Loucy (cell line): Measurements from ENCODE around the gene RASA4B.

ENCODE experiments used
- H2AFZ ChIP-seq: fragments of 200-600 bp; sonication (generic); 2 replicates; pipeline ENCODE4 v1.6.0; 2016; ENCODE audit warnings: antibody characterized with exemption, mild to moderate bottlenecking, low read length, moderate library complexity
- H3F3A ChIP-seq: fragments of 200-600 bp; 2 replicates; pipeline ENCODE4 v1.6.0; 2016; ENCODE audit warnings: antibody characterized with exemption, low read depth, mild to moderate bottlenecking
- H3K27me3 ChIP-seq: fragments of 200-600 bp; sonication (generic); 2 replicates; pipeline ENCODE4 v1.6.1; 2014; ENCODE audit warnings: low read length, mild to moderate bottlenecking; ENCODE audit not compliant: insufficient read depth, poor library complexity, severe bottlenecking
- H3K36me3 ChIP-seq: fragments of 200-600 bp; sonication (generic); 2 replicates; pipeline ENCODE4 v1.6.1; 2016; ENCODE audit warnings: low read length; ENCODE audit not compliant: insufficient read depth
- H3K4me1 ChIP-seq: fragments of 200-600 bp; sonication (generic); 2 replicates; pipeline ENCODE4 v1.5.1; 2014; ENCODE audit warnings: low read length, mild to moderate bottlenecking; ENCODE audit not compliant: insufficient read depth, poor library complexity, severe bottlenecking
- H3K4me2 ChIP-seq: fragments of 200-600 bp; sonication (generic); 2 replicates; pipeline ENCODE4 v1.6.0; 2014; ENCODE audit warnings: antibody characterized with exemption, low read length, low read depth, mild to moderate bottlenecking; ENCODE audit not compliant: poor library complexity, severe bottlenecking
- H3K4me3 ChIP-seq: fragments of 200-600 bp; sonication (generic); 2 replicates; pipeline ENCODE4 v1.5.1; 2014; ENCODE audit warnings: low read length, mild to moderate bottlenecking, mixed read lengths; ENCODE audit not compliant: poor library complexity, severe bottlenecking
- H3K79me2 ChIP-seq: fragments of 200-600 bp; sonication (generic); 2 replicates; pipeline ENCODE4 v1.6.1; 2014; ENCODE audit warnings: low read length; ENCODE audit not compliant: insufficient read depth
- H3K9ac ChIP-seq: fragments of 200-600 bp; sonication (generic); 2 replicates; pipeline ENCODE4 v1.6.0; 2014; ENCODE audit warnings: mild to moderate bottlenecking, low read depth, low read length, moderate library complexity; ENCODE audit not compliant: poor library complexity, severe bottlenecking
- H3K9me2 ChIP-seq: fragments of 200-600 bp; sonication (generic); replicated peaks from 2 replicates; pipeline ENCODE4 v1.6.1; 2016; ENCODE audit warnings: low read depth, low read length, mixed read lengths
- H3K9me3 ChIP-seq: fragments of 200-600 bp; sonication (generic); 2 replicates; pipeline ENCODE4 v1.6.1; 2014; ENCODE audit warnings: mild to moderate bottlenecking, antibody characterized with exemption, low read length, low read depth; ENCODE audit not compliant: insufficient read depth
- H4K20me1 ChIP-seq: fragments of 200-600 bp; sonication (generic); 2 replicates; pipeline ENCODE4 v1.6.0; 2014; ENCODE audit warnings: antibody characterized with exemption, low read length, mild to moderate bottlenecking; ENCODE audit not compliant: insufficient read depth, poor library complexity, severe bottlenecking
- EZH2phosphoT487 ChIP-seq: fragments of 200-600 bp; IDR thresholded peaks from 2 replicates; pipeline ENCODE4 v1.6.1; 2018; ENCODE audit warnings: antibody characterized with exemption, mild to moderate bottlenecking, moderate library complexity, borderline replicate concordance
- TF ChIP-seq, protein P1 (sequence below): fragments of 200-600 bp; sonication (generic); conservative IDR thresholded peaks from 2 replicates; pipeline ENCODE4 v1.5.1; 2014; ENCODE audit warnings: mild to moderate bottlenecking, antibody characterized with exemption, low read length

Gene RASA4B

DNA sequence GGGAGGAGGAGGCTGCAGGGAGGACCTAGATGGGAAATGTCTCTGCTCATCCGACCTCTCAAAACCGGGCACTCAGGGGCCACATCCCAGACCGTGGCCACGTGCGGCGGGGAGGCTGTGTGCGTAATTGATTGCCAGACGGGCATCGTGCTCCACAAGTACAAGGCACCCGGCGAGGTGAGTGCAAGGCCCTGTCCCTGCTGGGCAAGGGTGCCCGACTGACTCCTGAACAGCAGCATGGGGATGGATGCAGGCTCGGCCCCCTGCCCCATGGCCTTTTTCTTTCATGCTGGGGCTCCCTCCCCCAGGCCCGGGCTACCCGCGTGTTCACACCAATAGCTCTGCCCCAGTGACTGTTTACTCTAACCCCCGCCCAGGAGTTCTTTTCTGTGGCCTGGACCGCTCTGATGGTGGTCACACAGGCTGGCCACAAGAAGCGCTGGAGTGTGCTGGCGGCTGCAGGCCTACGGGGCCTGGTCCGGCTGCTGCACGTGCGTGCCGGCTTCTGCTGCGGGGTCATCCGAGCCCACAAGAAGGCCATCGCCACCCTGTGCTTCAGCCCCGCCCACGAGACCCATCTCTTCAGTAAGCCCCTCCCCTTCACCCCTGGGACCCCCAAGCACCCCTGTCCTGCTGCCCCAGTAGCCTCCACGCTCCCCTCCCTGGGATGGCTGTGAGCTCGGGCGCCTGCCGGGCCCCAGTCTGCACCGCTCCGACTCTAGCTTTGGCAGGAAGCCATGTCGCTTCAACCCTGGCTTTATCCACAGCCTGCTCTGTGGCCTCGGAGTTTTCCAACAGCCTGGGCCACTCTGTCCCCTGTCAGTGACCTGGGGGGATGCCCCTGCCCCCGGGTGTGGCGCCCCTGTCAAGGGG is 48.9 kb downstream of the RASA4B start:
- no peaks in the 10 kb centered on the region for H3F3A ChIP-seq
- no peaks in the 10 kb centered on the region for H3K9me3 ChIP-seq
- peaks cover 14% of the 10 kb centered on the region for H3K4me1 ChIP-seq
- no peak for TF ChIP-seq EZH2phosphoT487
- TF ChIP-seq, protein P1, sequence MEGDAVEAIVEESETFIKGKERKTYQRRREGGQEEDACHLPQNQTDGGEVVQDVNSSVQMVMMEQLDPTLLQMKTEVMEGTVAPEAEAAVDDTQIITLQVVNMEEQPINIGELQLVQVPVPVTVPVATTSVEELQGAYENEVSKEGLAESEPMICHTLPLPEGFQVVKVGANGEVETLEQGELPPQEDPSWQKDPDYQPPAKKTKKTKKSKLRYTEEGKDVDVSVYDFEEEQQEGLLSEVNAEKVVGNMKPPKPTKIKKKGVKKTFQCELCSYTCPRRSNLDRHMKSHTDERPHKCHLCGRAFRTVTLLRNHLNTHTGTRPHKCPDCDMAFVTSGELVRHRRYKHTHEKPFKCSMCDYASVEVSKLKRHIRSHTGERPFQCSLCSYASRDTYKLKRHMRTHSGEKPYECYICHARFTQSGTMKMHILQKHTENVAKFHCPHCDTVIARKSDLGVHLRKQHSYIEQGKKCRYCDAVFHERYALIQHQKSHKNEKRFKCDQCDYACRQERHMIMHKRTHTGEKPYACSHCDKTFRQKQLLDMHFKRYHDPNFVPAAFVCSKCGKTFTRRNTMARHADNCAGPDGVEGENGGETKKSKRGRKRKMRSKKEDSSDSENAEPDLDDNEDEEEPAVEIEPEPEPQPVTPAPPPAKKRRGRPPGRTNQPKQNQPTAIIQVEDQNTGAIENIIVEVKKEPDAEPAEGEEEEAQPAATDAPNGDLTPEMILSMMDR: no peak
- no peak overlapping the region for H3K9ac ChIP-seq
- H3K4me3 ChIP-seq: no peak overlapping the region
- H3K79me2 ChIP-seq: peaks cover 18% of the 10 kb centered on the region
- H3K27me3 ChIP-seq: no peaks in the 10 kb centered on the region
- no peaks in the 10 kb centered on the region for H4K20me1 ChIP-seq
- H3K9me2 ChIP-seq: no peaks in the 10 kb centered on the region
- no peak overlapping the region for H3K4me2 ChIP-seq
- peaks cover 9% of the 10 kb centered on the region; the same call in 1 of the 2 replicates for H3K36me3 ChIP-seq
- H2AFZ ChIP-seq: no peak overlapping the region

GRCh38 chr7:102467581-102468477 is 49.7 kb downstream of the RASA4B start:
- Histone ChIP-seq H3K4me3 (no peak overlapping the region), H3K27me3 (no peaks in the 10 kb centered on the region), H2AFZ (no peak overlapping the region), H3K9me2 (no peaks in the 10 kb centered on the region), H3K4me2 (no peak overlapping the region), H4K20me1 (no peaks in the 10 kb centered on the region), H3K36me3 (peaks cover under 1% of the 10 kb centered on the region; the same call in 1 of the 2 replicates), H3K9ac (no peak overlapping the region), H3K9me3 (no peaks in the 10 kb centered on the region), H3K4me1 (peaks cover 16% of the 10 kb centered on the region), H3K79me2 (peaks cover 25% of the 10 kb centered on the region), H3F3A (no peaks in the 10 kb centered on the region)
- TF ChIP-seq EZH2phosphoT487: no peak
- TF ChIP-seq, protein P1: no peak

DNA sequence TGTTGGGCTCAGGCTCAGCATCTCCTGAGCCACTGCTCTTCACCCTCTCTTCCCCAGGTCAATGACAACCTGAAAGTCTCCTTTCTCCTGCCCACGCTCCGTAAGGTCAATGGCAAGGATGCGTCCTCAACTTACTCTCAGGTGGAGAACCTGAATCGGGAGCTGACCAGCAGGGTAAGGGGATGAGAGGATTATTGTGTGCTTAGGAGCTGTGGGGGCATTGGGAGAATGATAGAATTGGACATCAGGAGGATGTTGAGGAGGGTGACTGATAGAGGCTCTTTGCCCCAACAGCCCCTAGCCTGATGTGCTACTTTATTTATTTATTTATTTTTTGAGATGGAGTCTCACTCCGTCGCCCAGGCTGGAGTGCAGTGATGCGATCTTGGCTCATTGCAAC is 51.5 kb downstream of the RASA4B start:
- H3K27me3 ChIP-seq: no peaks in the 10 kb centered on the region
- H3K4me1 ChIP-seq: peaks cover 20% of the 10 kb centered on the region
- no peaks in the 10 kb centered on the region for H4K20me1 ChIP-seq
- no peaks in the 10 kb centered on the region for H3K9me3 ChIP-seq
- no peaks in the 10 kb centered on the region for H3K36me3 ChIP-seq
- H2AFZ ChIP-seq: no peak overlapping the region
- H3K9ac ChIP-seq: no peak overlapping the region
- TF ChIP-seq, protein P1: no peak
- no peak for TF ChIP-seq EZH2phosphoT487
- H3K79me2 ChIP-seq: peaks cover 36% of the 10 kb centered on the region
- peak overlapping the region; percentile 82 for H3K4me2 ChIP-seq
- H3K4me3 ChIP-seq: peak overlapping the region; percentile 90
- H3K9me2 ChIP-seq: no peaks in the 10 kb centered on the region
- H3F3A ChIP-seq: no peaks in the 10 kb centered on the region
